Left ventricle myocardium inferior (tissue), 1 donor: ENCODE measurements around the gene RAB41. TPM values are rescaled to one million over a fixed set of nuclear protein-coding genes. Genes with fewer than 3 reads are reported as not detected.

Experiments used
- DNase-seq: peaks from one replicate; pipeline ENCODE4 v3.0.0-alpha.2; 2020
- H3K27ac ChIP-seq: fragments of 200-600 bp; replicated peaks from 2 replicates; pipeline ENCODE4 v1.8.0; 2021
- H3K27me3 ChIP-seq: fragments of 200-600 bp; 2 replicates; pipeline ENCODE4 v1.8.0; 2021; ENCODE audit warnings: low read depth
- H3K36me3 ChIP-seq: fragments of 200-600 bp; 2 replicates; pipeline ENCODE4 v1.8.0; 2021
- H3K4me1 ChIP-seq: fragments of 200-600 bp; 2 replicates; pipeline ENCODE4 v1.8.0; 2021
- H3K4me3 ChIP-seq: fragments of 200-600 bp; 2 replicates; pipeline ENCODE4 v1.8.0; 2021; ENCODE audit warnings: mild to moderate bottlenecking, moderate library complexity
- H3K9me3 ChIP-seq: fragments of 200-600 bp; replicated peaks from 2 replicates; pipeline ENCODE4 v1.8.0; 2021
- intact Hi-C: fragments of 100-400 bp; cut with micrococcal nuclease; formaldehyde crosslinking; loops from one replicate; pipeline ENCODE4 v1.11.0; 2022
- total RNA-seq: library from RNA; stranded (reverse); fragmentation: NEBNext Ultra II Directional; extraction: Animal tissue kit (Norgen Biotek cat#: 25700); gene quantifications from one replicate; pipeline ENCODE4 v1.2.1, GENCODE V29; 2021
- TF ChIP-seq, protein P1 (sequence below): fragments of 200-600 bp; IDR thresholded peaks from 2 replicates; pipeline ENCODE4 v1.8.0; 2021; ENCODE audit warnings: antibody characterized with exemption, mild to moderate bottlenecking, borderline replicate concordance
- donor health status: DM: no; HTN: yes; CAD: no; lungs with severe emphysema.

The RAB41 gene
- total RNA-seq, 1 donor from 2014 or later = not detected

DNA sequence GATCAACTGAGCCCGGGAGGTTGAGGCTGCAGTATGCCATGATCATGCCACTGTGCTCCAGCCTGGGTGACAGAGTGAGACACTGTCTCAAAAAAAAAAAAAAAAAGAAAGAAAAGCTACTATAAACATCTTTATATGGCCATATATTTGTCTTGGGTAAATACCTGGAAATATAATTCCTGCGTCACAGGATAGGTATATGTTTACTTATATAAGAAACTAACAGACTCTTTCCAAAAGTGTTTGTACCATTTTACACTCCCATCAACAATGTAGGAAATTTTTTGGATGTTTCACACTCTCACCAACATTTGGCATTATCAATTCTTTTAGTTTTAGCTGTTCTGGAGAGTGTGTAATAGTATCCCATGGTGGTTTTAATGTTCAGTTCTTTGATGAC lies 34.7 kb upstream of the RAB41 start:
- Histone ChIP-seq H3K4me3 (no peak overlapping the region), H3K27ac (no peak overlapping the region), H3K36me3 (no peaks in the 10 kb centered on the region), H3K4me1 (no peaks in the 10 kb centered on the region), H3K27me3 (no peaks in the 10 kb centered on the region), H3K9me3 (no peaks in the 10 kb centered on the region)
- intact Hi-C loops = no loop called here
- TF ChIP-seq, protein P1, sequence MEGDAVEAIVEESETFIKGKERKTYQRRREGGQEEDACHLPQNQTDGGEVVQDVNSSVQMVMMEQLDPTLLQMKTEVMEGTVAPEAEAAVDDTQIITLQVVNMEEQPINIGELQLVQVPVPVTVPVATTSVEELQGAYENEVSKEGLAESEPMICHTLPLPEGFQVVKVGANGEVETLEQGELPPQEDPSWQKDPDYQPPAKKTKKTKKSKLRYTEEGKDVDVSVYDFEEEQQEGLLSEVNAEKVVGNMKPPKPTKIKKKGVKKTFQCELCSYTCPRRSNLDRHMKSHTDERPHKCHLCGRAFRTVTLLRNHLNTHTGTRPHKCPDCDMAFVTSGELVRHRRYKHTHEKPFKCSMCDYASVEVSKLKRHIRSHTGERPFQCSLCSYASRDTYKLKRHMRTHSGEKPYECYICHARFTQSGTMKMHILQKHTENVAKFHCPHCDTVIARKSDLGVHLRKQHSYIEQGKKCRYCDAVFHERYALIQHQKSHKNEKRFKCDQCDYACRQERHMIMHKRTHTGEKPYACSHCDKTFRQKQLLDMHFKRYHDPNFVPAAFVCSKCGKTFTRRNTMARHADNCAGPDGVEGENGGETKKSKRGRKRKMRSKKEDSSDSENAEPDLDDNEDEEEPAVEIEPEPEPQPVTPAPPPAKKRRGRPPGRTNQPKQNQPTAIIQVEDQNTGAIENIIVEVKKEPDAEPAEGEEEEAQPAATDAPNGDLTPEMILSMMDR = no peak
- no peak for DNase-seq

DNA sequence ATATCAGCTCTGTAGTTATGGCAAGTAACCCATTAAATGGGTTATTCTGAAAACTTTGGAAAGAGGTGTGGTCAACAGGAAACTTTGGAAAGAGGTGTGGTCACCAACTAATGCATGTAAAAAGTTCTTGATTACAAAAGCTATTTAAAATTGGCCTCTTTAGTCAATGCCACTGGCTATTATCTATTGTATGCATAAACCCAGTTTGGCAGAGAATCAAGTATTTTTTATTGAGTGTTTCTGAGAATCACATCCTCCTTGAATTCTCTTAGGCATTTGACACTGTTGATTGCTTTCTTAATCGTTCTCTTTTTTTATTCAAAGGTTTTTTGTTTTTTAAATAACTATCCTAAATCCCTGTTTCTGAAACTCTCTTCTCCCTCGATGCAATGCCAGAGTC lies 29.5 kb upstream of the RAB41 start:
- Histone ChIP-seq H3K27me3 (no peaks in the 10 kb centered on the region), H3K4me3 (no peak overlapping the region), H3K9me3 (no peaks in the 10 kb centered on the region), H3K4me1 (no peaks in the 10 kb centered on the region), H3K36me3 (no peaks in the 10 kb centered on the region), H3K27ac (no peak overlapping the region)
- TF ChIP-seq, protein P1 = no peak
- DNase-seq = no peak
- intact Hi-C loops = no loop called here

DNA sequence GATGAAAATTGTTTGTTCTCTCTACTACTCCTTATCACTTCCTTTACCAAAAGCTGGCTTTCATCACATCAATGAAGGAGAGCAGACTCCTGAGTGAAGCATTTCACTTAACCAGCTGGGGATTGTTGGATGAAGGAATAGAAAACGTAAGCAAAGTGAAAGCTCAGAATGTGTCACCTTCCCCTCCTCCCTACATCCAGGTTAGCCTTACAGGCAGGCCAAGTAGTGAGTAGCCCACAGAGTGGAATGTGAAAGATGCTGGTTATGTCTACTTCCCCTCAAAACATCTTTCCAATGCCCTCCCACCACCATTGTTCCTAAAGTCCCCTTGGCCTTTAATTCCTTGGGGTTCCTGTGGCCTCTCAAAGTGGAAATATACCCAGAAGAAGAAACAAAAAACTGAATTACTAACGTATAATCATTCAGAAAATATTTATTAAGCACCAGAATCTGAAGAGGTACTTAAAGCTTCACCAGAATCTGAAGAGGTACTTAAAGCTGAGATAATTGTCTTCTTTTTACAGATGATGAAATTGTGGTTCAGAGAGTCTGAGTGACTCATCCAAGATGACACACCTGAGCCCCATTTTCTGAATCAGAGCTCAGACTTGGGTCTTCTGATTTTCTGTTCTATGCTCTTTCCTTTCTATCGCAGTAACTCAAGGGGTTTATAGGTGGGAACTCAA lies 28.5 kb upstream of the RAB41 start:
- no peak overlapping the region for H3K4me3 ChIP-seq
- TF ChIP-seq, protein P1 = no peak

DNA sequence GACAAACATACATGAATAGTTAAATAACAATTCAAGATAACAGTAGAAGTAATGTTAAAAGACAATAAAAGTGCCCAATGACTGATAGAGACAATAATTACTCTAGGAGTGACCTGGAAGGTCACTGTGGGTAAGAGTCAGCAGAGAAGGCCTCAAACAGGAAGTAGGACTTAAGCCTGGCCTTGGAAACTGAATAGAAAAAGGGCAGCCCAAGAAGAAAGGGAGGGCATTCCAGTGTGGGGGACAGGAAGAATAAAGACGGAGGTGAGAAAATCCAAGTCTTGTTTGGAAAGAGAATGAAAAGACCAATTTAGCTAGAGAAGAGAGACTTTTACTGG lies 27.9 kb upstream of the RAB41 start:
- Histone ChIP-seq H3K36me3 (no peaks in the 10 kb centered on the region), H3K4me1 (no peaks in the 10 kb centered on the region), H3K27ac (no peak overlapping the region), H3K4me3 (no peak overlapping the region), H3K27me3 (no peaks in the 10 kb centered on the region), H3K9me3 (no peaks in the 10 kb centered on the region)
- TF ChIP-seq, protein P1 = no peak
- DNase-seq = no peak
- intact Hi-C loops = no loop called here

More for the DNA sequence above, 28.5 kb upstream of the RAB41 start:
- DNase-seq = no peak
- H3K27me3 ChIP-seq = no peaks in the 10 kb centered on the region
- intact Hi-C loops = no loop called here
- H3K36me3 ChIP-seq = no peaks in the 10 kb centered on the region
- H3K4me1 ChIP-seq = no peaks in the 10 kb centered on the region
- no peaks in the 10 kb centered on the region for H3K9me3 ChIP-seq
- no peak overlapping the region for H3K27ac ChIP-seq

DNA sequence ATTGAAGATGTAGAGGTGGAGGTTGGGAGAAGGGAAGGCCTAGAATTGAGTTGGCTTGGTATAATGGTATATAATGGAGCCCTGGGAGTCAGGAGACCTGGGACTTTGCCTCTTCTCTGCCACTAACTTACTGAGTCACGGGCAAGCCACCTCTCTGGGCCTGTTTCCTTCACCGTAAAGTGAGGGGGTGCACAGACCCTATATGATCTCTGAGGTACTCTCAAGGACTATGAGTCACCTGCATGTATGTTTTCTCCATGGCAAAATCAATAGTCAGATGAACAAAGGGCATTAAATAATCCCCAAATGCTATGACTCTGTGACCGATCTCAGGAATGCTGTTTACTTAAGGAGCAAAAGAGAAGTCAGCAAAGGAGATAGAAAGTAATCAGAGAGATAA lies 27.1 kb upstream of the RAB41 start:
- intact Hi-C loops = no loop called here
- no peak overlapping the region for H3K27ac ChIP-seq
- H3K4me1 ChIP-seq = no peaks in the 10 kb centered on the region
- TF ChIP-seq, protein P1 = no peak
- H3K4me3 ChIP-seq = no peak overlapping the region
- H3K9me3 ChIP-seq = no peaks in the 10 kb centered on the region
- no peaks in the 10 kb centered on the region for H3K36me3 ChIP-seq
- H3K27me3 ChIP-seq = no peaks in the 10 kb centered on the region
- DNase-seq = no peak

DNA sequence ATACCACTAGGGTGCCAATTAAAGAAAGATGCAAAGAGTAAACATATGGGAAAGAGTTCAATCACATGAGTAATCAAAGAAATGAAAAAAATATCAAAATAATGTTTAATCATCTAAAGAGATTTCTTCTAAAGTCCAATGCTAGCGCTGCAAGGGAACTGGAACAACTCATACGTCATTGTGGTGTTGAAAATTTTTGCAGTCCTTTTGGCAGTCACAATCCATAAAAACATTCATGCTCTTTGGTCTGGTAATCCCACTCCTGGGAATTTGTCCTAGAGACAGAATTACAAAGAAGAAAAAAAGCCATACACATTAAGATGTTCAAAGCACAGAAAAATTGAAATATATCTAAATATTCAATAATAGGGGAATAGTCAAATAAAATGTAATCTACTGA lies 26.5 kb upstream of the RAB41 start:
- Histone ChIP-seq H3K9me3 (no peaks in the 10 kb centered on the region), H3K27me3 (no peaks in the 10 kb centered on the region), H3K4me3 (no peak overlapping the region), H3K27ac (no peak overlapping the region), H3K4me1 (no peaks in the 10 kb centered on the region), H3K36me3 (no peaks in the 10 kb centered on the region)
- TF ChIP-seq, protein P1 = no peak
- DNase-seq = no peak
- intact Hi-C loops = no loop called here
